Psoas muscle (tissue), 8 donors: ENCODE measurements around the gene C1QTNF6. TPM values are rescaled to one million over a fixed set of nuclear protein-coding genes. Genes with fewer than 3 reads are reported as not detected.

ENCODE experiments used
- ATAC-seq, 4 donors: fragments of 200-7000 bp; cut with Tn5 transposase; one replicate each; pipeline ENCODE4 v1.9.1; 2020; ENCODE audit warnings: moderate library complexity in 3 of 4, mild to moderate bottlenecking in 2 of 4
- DNase-seq, 2 donors: peaks; one replicate each; pipeline ENCODE4 v3.0.0-alpha.2; 2020
- H3K27ac ChIP-seq: fragments of 200-600 bp; one replicate; pipeline ENCODE4 v1.8.0; 2022
- H3K27me3 ChIP-seq, 3 donors: fragments of 200-600 bp in 1 of 3; one replicate each; pipeline versions ENCODE4 v1.6.1 to v1.8.0; 2013 to 2022; ENCODE audit warnings: low read length in 2 of 3, mild to moderate bottlenecking in 2 of 3, moderate library complexity in 1 of 3; ENCODE audit not compliant: insufficient read depth in 3 of 3
- H3K36me3 ChIP-seq, 2 donors: fragments of 200-600 bp in 1 of 2; one replicate each; pipeline versions ENCODE4 v1.6.1 to v1.8.0; 2013 to 2022; ENCODE audit warnings: low read depth in 1 of 2, mild to moderate bottlenecking in 1 of 2, moderate library complexity in 1 of 2; ENCODE audit not compliant: insufficient read depth in 1 of 2
- H3K4me1 ChIP-seq: fragments of 200-600 bp; one replicate; pipeline ENCODE4 v1.8.0; 2022
- H3K4me3 ChIP-seq: fragments of 200-600 bp; one replicate; pipeline ENCODE4 v1.8.0; 2022; ENCODE audit warnings: mild to moderate bottlenecking
- H3K9me3 ChIP-seq: fragments of 200-600 bp; one replicate; pipeline ENCODE4 v1.8.0; 2022
- CTCF ChIP-seq: fragments of 200-600 bp; IDR thresholded peaks from one replicate; pipeline ENCODE4 v1.8.0; 2022; ENCODE audit warnings: antibody characterized with exemption
- WGBS, 3 donors: extraction: QIAGEN DNeasy Blood & Tissue Kit; methylation state at CpG; one replicate each; pipeline versions ENCODE4 v1.1.6 to v1.1.7; 2013; 5-methylcytosine and 5-hydroxymethylcytosine counted together
- intact Hi-C, 2 donors: fragments of 100-400 bp; cut with DNase I; formaldehyde crosslinking; loops; one replicate each; pipeline versions ENCODE4 v1.11.0 to v1.14.2; 2022
- polyA plus RNA-seq, 3 donors: library from polyadenylated mRNA; stranded (reverse); fragments of 200-250 nt; gene quantifications; one replicate each; pipeline ENCODE4 v1.2.3, GENCODE V29; 2013
- total RNA-seq, 4 donors: library from RNA; stranded (reverse); fragmentation: NEBNext Ultra II Directional in 2 of 4; extraction: Animal tissue kit (Norgen Biotek cat#: 25700) in 2 of 4; gene quantifications; one replicate each; pipeline versions ENCODE4 v1.2.1 to v1.2.4, GENCODE V29; 2021 to 2023
- donor health status: healthy with polysubstance abuse.
- donor health status: DM: no; HTN: no; CAD: no; lungs with moderate emphysema.
- donor health status: Bipolar disorder and iron deficiency.
- donor health status: healthy.
- donor health status: DM: yes; HTN: yes; CAD: no.
- donor health status: DM: no; HTN: no; CAD: no.
- donor health status: DM: no; HTN: no; CAD: no.
- donor health status: DM: yes; HTN: yes; CAD: no.

The C1QTNF6 gene
- total and polyA plus RNA-seq, 7 donors, result 0.66 to 8.2 (median 1.0) TPM

GRCh38 chr22:37213941-37214730, 26.1 kb upstream of the C1QTNF6 start:
- Histone ChIP-seq H3K27ac (no peak overlapping the region), H3K27me3 (peaks cover 0 to 40% (median 6%) of the 10 kb centered on the region in 3 donors), H3K4me1 (no peaks in the 10 kb centered on the region), H3K9me3 (no peaks in the 10 kb centered on the region), H3K4me3 (no peak overlapping the region), H3K36me3 (no peaks in the 10 kb centered on the region)
- ATAC-seq (no peak), DNase-seq (peak in 1 of 2 donors; percentile 23)
- WGBS, 3 donors, result 85 to 89% (median 89%) methylated on average over 13 of the region's 13 CpGs
- intact Hi-C loops, result no loop called here
- no peak for TF ChIP-seq CTCF

DNA sequence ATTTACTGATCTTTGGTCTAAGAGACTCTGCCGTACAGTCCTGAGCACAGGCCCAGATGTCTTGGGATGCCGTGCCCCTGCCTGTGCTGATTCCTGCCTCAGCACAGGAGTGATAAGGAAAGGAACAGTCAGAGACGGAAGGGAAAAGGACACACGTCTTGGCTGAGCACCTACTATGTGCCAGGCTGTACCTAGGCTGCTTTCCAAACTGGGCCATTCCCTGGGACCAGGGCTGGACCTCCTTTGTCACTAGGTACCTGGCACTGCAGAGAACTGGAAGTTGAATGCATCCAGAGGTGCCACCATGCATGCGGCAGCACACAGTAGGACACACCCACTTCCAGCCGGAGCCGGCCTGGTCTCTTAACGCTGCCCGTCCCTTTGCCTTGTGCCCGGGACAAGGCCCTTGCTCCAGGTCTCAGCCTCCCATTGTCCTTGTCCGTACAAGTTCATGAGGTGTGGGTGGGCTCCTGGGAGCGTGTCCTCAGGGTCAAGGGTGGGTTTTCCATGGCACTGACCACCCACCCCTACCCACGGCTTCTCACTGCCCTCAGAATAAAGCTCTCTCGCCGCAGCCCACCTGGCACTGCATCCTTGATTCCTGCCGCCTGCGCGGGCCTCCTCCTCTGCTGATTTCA, 25.3 kb upstream of the C1QTNF6 start:
- H3K4me3 ChIP-seq, result no peak overlapping the region
- no peaks in the 10 kb centered on the region for H3K9me3 ChIP-seq
- no peaks in the 10 kb centered on the region for H3K36me3 ChIP-seq
- WGBS, 3 donors, result 89 to 93% (median 90%) methylated on average over 18 of the region's 18 CpGs
- no peak for TF ChIP-seq CTCF
- intact Hi-C loops, result no loop called here
- peaks cover 0 to 40% (median 6%) of the 10 kb centered on the region in 3 donors for H3K27me3 ChIP-seq
- DNase-seq, result peak in 1 of 2 donors; percentile 13
- no peak overlapping the region for H3K27ac ChIP-seq
- ATAC-seq, result no peak
- H3K4me1 ChIP-seq, result no peaks in the 10 kb centered on the region

DNA sequence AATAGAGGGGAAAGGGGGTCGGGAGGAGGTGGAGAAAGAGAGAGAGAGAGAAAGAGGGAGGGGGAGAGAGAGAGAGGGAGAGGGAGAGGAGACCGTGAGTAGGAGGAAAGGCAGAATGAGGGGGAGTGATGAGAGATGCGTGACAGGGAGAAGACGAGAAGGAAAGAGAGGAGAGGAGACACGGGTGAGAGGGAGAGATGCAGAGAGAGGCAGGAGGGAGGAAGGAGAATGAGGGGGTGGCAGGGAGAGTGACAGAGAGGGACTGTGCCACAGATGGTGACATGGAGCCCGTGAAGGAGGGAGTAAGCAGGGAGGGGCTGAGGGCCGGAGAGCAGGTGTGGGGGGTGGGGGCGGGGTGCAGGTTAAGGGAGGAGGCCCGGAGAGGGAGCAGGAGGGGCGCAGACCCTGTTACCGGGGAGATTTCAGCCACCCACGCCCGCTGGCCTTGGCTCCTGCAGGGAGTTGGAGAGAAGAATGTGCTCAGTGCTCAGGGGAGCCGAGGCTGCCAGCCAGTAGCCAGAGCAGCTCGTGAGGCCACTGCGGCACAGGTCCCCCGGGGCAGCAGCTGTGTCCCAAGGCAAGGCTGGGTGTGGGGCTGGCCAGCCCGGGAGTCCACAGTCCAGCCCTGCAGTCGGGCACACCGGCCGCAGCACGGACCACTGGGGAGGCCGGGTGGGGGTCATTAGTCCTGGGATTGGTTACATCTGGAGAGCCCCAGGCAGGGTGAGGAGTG, 24.3 kb upstream of the C1QTNF6 start, which contains the start of gene SSTR3:
SSTR3 (minus strand) TSS at position 304 of the 733 bp plus-strand sequence. CDS start 4,674 bp downstream, outside the sequence.
- Histone ChIP-seq H3K36me3 (no peaks in the 10 kb centered on the region), H3K9me3 (no peaks in the 10 kb centered on the region), H3K27me3 (peaks cover 0 to 34% (median 6%) of the 10 kb centered on the region in 3 donors), H3K27ac (no peak within 1 kb of the TSS), H3K4me3 (no peak within 1 kb of the TSS), H3K4me1 (no peaks in the 10 kb centered on the region)
- no peak for TF ChIP-seq CTCF
- DNase-seq (peak in 1 of 2 donors; percentile 58), ATAC-seq (no peak)
- intact Hi-C loops, result no loop called here
- 6 to 16% (median 8%) methylated on average over 19 to 23 of the region's 23 CpGs for WGBS, 3 donors

- Histone ChIP-seq H3K27me3 (peaks cover 0 to 34% (median 6%) of the 10 kb centered on the region in 3 donors), H3K36me3 (no peaks in the 10 kb centered on the region), H3K4me1 (no peaks in the 10 kb centered on the region), H3K27ac (no peak overlapping the region), H3K4me3 (no peak overlapping the region), H3K9me3 (no peaks in the 10 kb centered on the region)
- ATAC-seq (no peak), DNase-seq (no peak)
- intact Hi-C loops, result no loop called here
- WGBS, 3 donors, result 56 to 75% (median 61%) methylated on average over 6 of the region's 6 CpGs
- no peak for TF ChIP-seq CTCF
Observed at GRCh38 chr22:37211866-37212173, 23.8 kb upstream of the C1QTNF6 start.
